PC-9 (cell line): Measurements from ENCODE around the gene CTNNBL1.

Source experiments
- CTCF ChIP-seq: fragments of 200-600 bp; sonication (generic); conservative IDR thresholded peaks from 2 replicates; pipeline ENCODE4 v1.6.1; 2017; ENCODE audit warnings: mixed run types, antibody characterized with exemption, mild to moderate bottlenecking, moderate library complexity
- EZH2 ChIP-seq: fragments of 200-600 bp; sonication (generic); IDR thresholded peaks from 2 replicates; pipeline ENCODE4 v1.8.0; 2017; ENCODE audit warnings: antibody characterized with exemption, low read depth

GRCh38 chr20:37742131-37742530, 48.3 kb downstream of the CTNNBL1 start:
- no peak for TF ChIP-seq CTCF
- TF ChIP-seq EZH2 = no peak
